Stimulated activated CD8-positive, alpha-beta memory T cell treated with anti-CD3 and anti-CD28 coated beads, Interleukin-12 subunit alpha, Interleukin-12 subunit beta, amount 100 ng/mL, for 24 hours (primary cell): Measurements from ENCODE around the gene SAMD4B.

ENCODE experiments used
- DNase-seq: peaks from one replicate; pipeline ENCODE4 v3.0.0-alpha.2; 2020; ENCODE audit errors: extremely low read depth

The SAMD4B gene

DNA sequence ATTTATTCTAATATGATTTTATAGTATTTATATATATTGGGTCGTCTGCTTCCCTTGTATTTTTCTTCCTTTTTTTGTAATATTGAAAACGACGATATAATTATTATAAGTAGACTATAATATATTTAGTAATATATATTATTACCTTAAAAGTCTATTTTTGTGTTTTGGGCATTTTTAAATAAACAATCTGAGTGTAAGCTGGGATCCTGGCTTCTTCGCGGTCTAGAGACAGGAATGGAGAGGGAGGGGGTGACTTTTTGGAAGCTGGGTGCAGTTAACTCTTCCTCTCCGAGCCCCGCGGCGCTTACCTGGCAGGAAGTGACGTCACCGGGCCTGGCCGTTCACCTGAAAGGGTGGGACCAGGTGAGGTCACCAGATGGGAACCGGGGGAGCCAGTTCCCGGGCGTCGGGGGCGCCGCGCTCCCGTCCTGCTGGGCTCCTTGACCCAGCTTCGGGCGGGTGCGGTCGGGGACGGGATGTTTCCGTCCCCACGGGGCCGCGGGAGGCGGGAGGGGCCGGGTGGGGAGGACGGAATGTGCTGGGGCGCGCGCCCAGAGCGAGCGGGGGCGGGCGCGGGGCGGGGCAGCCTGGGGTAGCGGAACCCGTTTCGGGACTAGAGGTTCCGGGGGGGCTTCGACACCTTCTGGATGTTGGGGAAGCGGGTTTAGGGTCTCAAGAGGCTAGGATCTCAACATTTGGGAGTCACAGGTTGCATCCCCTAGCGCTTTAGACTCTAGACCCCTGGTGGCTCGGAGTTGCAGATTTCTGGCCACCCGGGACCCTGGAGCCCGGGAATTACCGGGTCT, 67.2 kb downstream of the SAMD4B start:
- DNase-seq, result no peak

GRCh38 chr19:39410017-39410830, 68.0 kb downstream of the SAMD4B start:
- DNase-seq, result no peak

GRCh38 chr19:39410831-39411080, 68.5 kb downstream of the SAMD4B start:
- no peak for DNase-seq

GRCh38 chr19:39411081-39411831, 69.0 kb downstream of the SAMD4B start:
- no peak for DNase-seq

- peak; percentile 78 for DNase-seq
These were observed 69.5 kb downstream of the SAMD4B start for GRCh38 chr19:39411832-39412099.

DNA sequence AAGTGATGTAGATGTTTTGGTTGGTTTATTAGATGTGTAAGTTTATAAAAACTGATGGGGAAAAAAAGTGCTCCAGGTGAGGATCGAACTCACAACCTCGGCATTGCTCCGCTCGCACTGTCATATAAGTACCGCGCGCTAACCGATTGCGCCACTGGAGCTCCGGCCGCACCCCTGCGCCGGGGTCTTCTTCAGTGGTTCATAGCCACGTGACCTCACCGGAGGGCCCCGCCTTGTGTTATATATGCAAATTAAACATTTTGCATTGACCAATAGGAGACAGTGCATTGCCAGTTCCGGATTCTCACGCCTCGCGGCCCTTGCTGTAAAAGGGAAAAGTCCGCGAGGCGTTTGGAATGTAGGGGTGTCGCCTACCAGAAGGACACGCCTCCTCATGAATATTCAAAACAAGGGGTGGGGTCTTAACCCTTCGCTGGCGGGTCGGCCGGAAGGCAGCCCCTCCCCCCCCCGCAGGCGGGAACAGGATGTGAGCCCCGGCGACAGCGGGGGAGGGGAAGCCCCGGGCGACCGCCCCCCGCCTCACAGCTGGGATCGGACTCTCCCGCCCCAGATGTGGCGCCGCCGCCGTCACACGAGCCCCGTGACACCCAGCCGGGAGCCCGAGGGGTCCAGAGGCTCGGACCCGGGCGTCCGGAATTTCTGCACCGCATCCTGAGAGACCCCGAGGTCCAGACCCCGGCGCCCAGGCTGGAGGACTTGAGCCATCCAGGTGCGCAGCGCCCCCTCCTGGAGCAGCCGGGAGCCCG, 70.1 kb downstream of the SAMD4B start, which contains the start of gene PLEKHG2:
PLEKHG2 (plus strand) TSS at position 570 of the 767 bp plus-strand sequence. CDS start 1,418 bp downstream, outside the sequence.
- peak; percentile 90 for DNase-seq

DNA sequence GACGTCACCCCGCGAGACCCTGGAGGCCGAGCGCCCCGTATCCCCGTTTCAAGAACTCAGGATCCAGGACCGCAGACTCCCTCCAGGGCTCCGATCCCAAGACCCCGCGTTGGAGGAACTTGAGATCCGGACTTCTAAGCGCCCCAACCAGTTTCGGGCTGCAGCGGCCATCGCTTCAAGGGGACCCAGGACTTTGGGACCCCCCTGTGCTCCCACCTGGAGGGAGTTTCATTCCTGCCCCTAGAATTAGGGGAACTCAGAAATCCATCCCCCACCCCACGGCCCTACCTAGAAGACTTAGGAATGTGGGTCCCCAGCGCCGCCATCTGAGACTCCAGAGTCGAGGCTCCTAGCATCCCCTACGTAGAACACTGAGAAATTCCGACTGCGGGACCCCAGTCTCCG, 70.6 kb downstream of the SAMD4B start:
- no peak for DNase-seq

GRCh38 chr19:39413272-39413910, 71.2 kb downstream of the SAMD4B start:
- no peak for DNase-seq

DNA sequence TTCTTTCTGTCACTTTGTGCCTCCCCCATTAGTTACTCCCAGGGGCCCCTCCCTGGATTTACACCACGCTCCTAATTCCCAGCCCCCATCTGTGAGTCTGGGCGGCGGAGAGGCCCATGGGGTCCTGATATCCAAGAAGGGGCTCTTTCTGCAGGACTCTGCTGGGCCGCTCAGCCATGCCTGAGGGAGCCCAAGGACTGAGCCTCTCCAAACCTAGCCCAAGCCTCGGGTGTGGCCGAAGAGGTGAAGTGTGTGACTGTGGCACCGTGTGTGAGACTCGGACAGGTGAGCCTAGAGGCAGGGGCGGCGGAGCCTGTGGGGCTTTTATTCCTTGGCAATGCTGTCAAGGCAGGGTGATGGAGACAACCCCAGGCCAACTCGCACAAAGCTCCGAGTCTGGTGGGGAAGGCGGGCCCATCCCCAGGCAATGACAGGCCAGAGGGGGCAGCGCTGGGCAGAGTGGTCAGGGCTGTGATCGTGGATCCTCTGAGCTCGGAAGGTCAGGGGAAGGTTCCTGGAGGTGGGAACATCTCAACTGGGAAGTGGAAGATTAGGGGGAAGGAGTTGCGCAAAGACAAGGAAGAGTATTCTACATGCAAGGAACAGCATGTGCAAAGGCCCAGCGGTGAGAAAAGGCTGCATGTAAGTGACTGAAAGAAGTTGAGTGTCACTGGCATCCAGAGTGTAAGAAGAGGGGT, 71.8 kb downstream of the SAMD4B start:
- no peak for DNase-seq

- no peak for DNase-seq
These were observed 73.2 kb downstream of the SAMD4B start for GRCh38 chr19:39415111-39416046.

GRCh38 chr19:39416152-39417120, 74.2 kb downstream of the SAMD4B start:
- DNase-seq, result no peak

DNA sequence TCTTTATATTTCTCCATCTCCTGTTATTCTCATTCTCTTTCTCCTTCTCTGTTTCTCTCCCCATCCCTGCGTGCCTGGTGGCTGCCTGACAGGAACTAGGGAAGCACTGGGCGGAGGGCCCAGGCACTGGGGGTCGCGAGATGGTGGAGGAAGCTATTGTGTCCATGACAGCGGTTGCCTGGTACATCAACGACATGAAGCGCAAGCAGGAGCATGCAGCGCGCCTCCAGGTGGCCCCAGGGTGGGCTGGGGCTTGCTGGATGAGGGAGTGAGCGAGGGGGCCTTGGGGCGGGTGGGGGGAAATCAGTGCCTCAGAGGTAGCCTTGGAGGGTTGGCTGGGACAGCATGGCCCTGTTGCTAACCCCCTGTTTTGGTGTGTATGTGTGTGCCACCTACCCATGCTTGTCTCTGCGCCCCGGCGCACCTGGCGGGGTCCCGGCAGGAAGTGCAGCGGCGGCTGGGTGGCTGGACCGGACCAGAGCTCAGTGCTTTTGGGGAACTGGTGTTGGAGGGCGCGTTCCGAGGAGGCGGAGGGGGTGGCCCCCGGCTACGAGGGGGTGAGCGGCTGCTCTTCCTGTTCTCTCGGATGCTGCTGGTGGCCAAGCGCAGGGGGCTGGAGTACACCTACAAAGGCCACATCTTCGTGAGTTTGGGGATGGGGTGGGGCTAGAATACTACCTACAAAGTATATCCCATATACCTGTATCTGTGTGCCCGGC, 75.4 kb downstream of the SAMD4B start:
- no peak for DNase-seq

- no peak for DNase-seq
These were observed 76.8 kb downstream of the SAMD4B start for GRCh38 chr19:39419003-39419402.

GRCh38 chr19:39420769-39421168, 78.5 kb downstream of the SAMD4B start:
- no peak for DNase-seq

DNA sequence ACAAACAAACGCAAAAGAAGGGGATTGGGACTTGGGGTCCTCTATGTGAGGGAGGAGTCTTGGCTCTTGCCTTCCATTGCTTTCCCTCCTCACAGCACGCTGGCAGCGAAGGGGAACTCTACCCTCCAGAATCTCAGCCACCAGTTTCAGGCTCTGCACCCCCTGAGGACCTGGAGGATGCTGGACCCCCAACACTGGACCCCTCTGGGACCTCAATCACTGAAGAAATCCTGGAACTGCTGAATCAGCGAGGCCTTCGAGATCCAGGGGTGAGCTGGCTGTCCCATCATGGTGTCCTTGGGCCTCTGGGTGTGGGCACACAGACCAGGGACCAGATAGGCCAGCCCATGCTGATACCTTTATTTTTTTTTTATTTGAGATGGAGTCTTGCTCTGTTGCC, 79.8 kb downstream of the SAMD4B start:
- no peak for DNase-seq

DNA sequence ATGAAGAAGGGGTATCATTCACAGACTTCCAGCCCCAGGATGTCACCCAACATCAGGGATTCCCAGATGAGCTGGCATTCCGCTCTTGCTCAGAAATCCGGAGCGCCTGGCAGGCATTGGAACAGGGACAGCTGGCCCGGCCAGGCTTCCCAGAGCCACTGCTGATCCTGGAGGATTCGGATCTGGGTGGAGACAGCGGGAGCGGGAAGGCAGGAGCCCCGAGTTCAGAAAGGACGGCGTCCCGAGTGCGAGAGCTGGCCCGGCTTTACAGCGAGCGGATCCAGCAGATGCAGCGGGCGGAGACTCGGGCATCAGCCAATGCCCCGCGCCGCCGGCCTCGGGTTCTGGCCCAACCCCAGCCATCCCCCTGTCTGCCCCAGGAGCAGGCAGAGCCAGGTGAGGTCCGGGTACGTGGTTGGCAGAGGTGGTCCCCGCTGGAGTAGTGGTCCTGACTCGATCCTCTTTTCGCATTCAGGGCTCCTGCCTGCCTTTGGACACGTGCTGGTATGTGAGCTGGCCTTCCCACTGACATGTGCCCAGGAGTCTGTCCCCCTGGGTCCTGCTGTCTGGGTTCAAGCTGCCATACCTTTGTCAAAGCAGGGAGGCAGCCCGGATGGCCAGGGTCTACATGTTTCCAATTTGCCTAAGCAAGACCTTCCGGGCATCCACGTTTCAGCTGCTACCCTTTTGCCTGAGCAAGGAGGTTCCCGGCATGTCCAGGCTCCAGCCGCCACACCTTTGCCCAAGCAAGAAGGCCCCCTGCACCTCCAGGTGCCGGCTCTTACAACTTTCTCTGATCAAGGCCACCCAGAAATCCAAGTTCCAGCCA, 81.3 kb downstream of the SAMD4B start:
- DNase-seq, result no peak

DNA sequence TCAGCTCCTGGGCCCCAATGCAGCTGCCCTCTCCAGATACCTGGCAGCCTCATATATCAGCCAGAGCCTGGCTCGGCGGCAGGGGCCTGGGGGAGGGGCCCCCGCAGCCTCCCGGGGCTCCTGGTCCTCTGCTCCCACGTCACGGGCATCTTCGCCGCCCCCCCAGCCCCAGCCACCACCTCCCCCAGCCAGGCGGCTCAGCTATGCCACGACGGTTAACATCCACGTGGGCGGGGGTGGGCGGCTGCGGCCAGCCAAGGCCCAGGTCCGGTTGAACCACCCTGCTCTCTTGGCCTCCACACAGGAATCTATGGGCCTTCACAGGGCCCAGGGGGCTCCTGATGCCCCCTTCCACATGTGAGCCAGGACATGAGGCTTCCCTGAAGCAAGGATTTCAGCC, 82.7 kb downstream of the SAMD4B start:
- DNase-seq, result no peak
